Rectal smooth muscle tissue (tissue), 1 donor: ENCODE data around the gene HDAC7.

Source experiments
- H3K27ac ChIP-seq: one replicate; pipeline ENCODE4 v1.7.0; 2013; ENCODE audit warnings: low read depth, low read length, inconsistent platforms
- H3K27me3 ChIP-seq: one replicate; pipeline ENCODE4 v1.7.0; 2013; ENCODE audit warnings: low read length; ENCODE audit not compliant: control insufficient read depth, insufficient read depth
- H3K36me3 ChIP-seq: one replicate; pipeline ENCODE4 v1.7.0; 2013; ENCODE audit warnings: low read length; ENCODE audit not compliant: control insufficient read depth, insufficient read depth
- H3K4me1 ChIP-seq: one replicate; pipeline ENCODE4 v1.7.0; 2013; ENCODE audit warnings: low read length; ENCODE audit not compliant: control insufficient read depth, insufficient read depth
- H3K4me3 ChIP-seq: one replicate; pipeline ENCODE4 v1.7.0; 2013; ENCODE audit warnings: low read length
- H3K9ac ChIP-seq: one replicate; pipeline ENCODE4 v1.7.0; 2013; ENCODE audit warnings: low read length

Gene HDAC7

GRCh38 chr12:47781479-47782371, 38.0 kb downstream of the HDAC7 start:
- peaks cover 25% of the 10 kb centered on the region for H3K36me3 ChIP-seq
- no peaks in the 10 kb centered on the region for H3K27me3 ChIP-seq
- H3K4me3 ChIP-seq: no peak overlapping the region
- no peak overlapping the region for H3K9ac ChIP-seq
- H3K27ac ChIP-seq: no peak overlapping the region
- H3K4me1 ChIP-seq: peaks cover 5% of the 10 kb centered on the region

GRCh38 chr12:47779943-47780504, 39.7 kb downstream of the HDAC7 start:
- Histone ChIP-seq H3K9ac (no peak overlapping the region), H3K27me3 (no peaks in the 10 kb centered on the region), H3K27ac (no peak overlapping the region), H3K4me3 (no peak overlapping the region), H3K36me3 (peaks cover 14% of the 10 kb centered on the region), H3K4me1 (peaks cover 14% of the 10 kb centered on the region)

- peaks cover 9% of the 10 kb centered on the region for H3K36me3 ChIP-seq
- peaks cover 14% of the 10 kb centered on the region for H3K4me1 ChIP-seq
- no peak overlapping the region for H3K9ac ChIP-seq
- no peaks in the 10 kb centered on the region for H3K27me3 ChIP-seq
- H3K27ac ChIP-seq: no peak overlapping the region
- no peak overlapping the region for H3K4me3 ChIP-seq
Observed at GRCh38 chr12:47779301-47779942, 40.3 kb downstream of the HDAC7 start.

GRCh38 chr12:47778881-47779280, 40.8 kb downstream of the HDAC7 start:
- H3K4me1 ChIP-seq: peaks cover 16% of the 10 kb centered on the region
- H3K27ac ChIP-seq: peak overlapping the region; percentile 2
- H3K9ac ChIP-seq: no peak overlapping the region
- H3K4me3 ChIP-seq: no peak overlapping the region
- peaks cover 9% of the 10 kb centered on the region for H3K36me3 ChIP-seq
- no peaks in the 10 kb centered on the region for H3K27me3 ChIP-seq

- H3K36me3 ChIP-seq: peaks cover 4% of the 10 kb centered on the region
- peaks cover 17% of the 10 kb centered on the region for H3K4me1 ChIP-seq
- no peak overlapping the region for H3K4me3 ChIP-seq
- H3K27ac ChIP-seq: peak overlapping the region; percentile 1
- H3K27me3 ChIP-seq: no peaks in the 10 kb centered on the region
- no peak overlapping the region for H3K9ac ChIP-seq
Observed at GRCh38 chr12:47777741-47778558, 41.8 kb downstream of the HDAC7 start.

GRCh38 chr12:47777151-47777550, 42.6 kb downstream of the HDAC7 start:
- H3K9ac ChIP-seq: no peak overlapping the region
- no peak overlapping the region for H3K4me3 ChIP-seq
- no peak overlapping the region for H3K27ac ChIP-seq
- H3K36me3 ChIP-seq: no peaks in the 10 kb centered on the region
- H3K27me3 ChIP-seq: no peaks in the 10 kb centered on the region
- H3K4me1 ChIP-seq: peaks cover 17% of the 10 kb centered on the region

- H3K27ac ChIP-seq: peak overlapping the region; percentile 9
- H3K36me3 ChIP-seq: no peaks in the 10 kb centered on the region
- no peak overlapping the region for H3K4me3 ChIP-seq
- peaks cover 17% of the 10 kb centered on the region for H3K4me1 ChIP-seq
- no peaks in the 10 kb centered on the region for H3K27me3 ChIP-seq
- no peak overlapping the region for H3K9ac ChIP-seq
Observed at GRCh38 chr12:47776471-47777143, 43.1 kb downstream of the HDAC7 start.

- Histone ChIP-seq H3K9ac (no peak overlapping the region), H3K27me3 (no peaks in the 10 kb centered on the region), H3K27ac (no peak overlapping the region), H3K4me1 (peaks cover 17% of the 10 kb centered on the region), H3K36me3 (no peaks in the 10 kb centered on the region), H3K4me3 (no peak overlapping the region)
Observed at GRCh38 chr12:47775100-47775911, 44.4 kb downstream of the HDAC7 start.

GRCh38 chr12:47774663-47775062, 45.0 kb downstream of the HDAC7 start:
- no peaks in the 10 kb centered on the region for H3K36me3 ChIP-seq
- H3K27me3 ChIP-seq: no peaks in the 10 kb centered on the region
- no peak overlapping the region for H3K27ac ChIP-seq
- no peak overlapping the region for H3K9ac ChIP-seq
- peaks cover 17% of the 10 kb centered on the region for H3K4me1 ChIP-seq
- H3K4me3 ChIP-seq: no peak overlapping the region

- Histone ChIP-seq H3K4me1 (peaks cover 17% of the 10 kb centered on the region), H3K27me3 (no peaks in the 10 kb centered on the region), H3K27ac (no peak overlapping the region), H3K9ac (peak overlapping the region; percentile 58), H3K36me3 (no peaks in the 10 kb centered on the region), H3K4me3 (peak overlapping the region; percentile 76)
Observed at GRCh38 chr12:47773858-47774580, 45.7 kb downstream of the HDAC7 start.
